ENCODE results near the gene CMBL.

DNA sequence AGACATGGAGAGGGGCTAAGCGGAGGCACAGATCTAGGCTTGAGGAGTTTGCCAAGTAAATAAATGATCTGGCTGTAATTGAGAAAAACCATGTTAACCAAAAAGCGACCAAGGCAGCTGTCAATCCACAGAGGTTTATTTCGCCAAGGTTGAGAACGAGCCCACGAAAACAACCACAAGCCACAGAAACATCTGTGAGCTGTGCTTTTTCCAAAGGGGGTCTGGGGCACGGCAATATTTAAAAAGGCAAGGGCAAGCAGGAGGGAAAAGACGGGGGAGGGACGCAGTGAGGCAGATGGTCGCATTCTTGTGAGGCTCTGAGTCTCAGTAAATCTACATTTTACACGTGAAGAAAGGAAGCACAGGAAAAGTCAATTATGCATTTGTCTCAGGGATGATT, 32.2 kb downstream of the CMBL start:
- TF ChIP-seq TRIM24 (CRISPR knock-in tag; IDR thresholded peaks at IDR 0.05) (no peak), ZNF234 (CRISPR knock-in tag; conservative IDR thresholded peaks at IDR 0.05) (no peak), HINFP (CRISPR knock-in tag; IDR thresholded peaks at IDR 0.05; ENCODE audit: low read depth) (no peak), SP1 (IDR thresholded peaks at IDR 0.05) (no peak), SP1 (CRISPR knock-in tag; IDR thresholded peaks at IDR 0.05) (no peak), UBTF (CRISPR knock-in tag; IDR thresholded peaks at IDR 0.05) (no peak), NFE2L1 (CRISPR knock-in tag; IDR thresholded peaks at IDR 0.05; ENCODE audit: borderline replicate concordance) (no peak), MXD4 (CRISPR knock-in tag; IDR thresholded peaks at IDR 0.05) (no peak), KDM2A (CRISPR knock-in tag; IDR thresholded peaks at IDR 0.05; ENCODE audit: borderline replicate concordance, low read depth) (no peak), CTCF (CRISPR knock-in tag; IDR thresholded peaks at IDR 0.05) (no peak), THYN1 (CRISPR knock-in tag; IDR thresholded peaks at IDR 0.05; ENCODE audit: borderline replicate concordance, low read depth) (no peak)

All from HepG2 (cell line).